ENCODE measurements around the gene TBPL1. TPM values are rescaled to one million over a fixed set of nuclear protein-coding genes. Genes with fewer than 3 reads are reported as not detected.

Gene TBPL1
- total RNA-seq, result 11.0 and 15.4 TPM in 2 replicates

DNA sequence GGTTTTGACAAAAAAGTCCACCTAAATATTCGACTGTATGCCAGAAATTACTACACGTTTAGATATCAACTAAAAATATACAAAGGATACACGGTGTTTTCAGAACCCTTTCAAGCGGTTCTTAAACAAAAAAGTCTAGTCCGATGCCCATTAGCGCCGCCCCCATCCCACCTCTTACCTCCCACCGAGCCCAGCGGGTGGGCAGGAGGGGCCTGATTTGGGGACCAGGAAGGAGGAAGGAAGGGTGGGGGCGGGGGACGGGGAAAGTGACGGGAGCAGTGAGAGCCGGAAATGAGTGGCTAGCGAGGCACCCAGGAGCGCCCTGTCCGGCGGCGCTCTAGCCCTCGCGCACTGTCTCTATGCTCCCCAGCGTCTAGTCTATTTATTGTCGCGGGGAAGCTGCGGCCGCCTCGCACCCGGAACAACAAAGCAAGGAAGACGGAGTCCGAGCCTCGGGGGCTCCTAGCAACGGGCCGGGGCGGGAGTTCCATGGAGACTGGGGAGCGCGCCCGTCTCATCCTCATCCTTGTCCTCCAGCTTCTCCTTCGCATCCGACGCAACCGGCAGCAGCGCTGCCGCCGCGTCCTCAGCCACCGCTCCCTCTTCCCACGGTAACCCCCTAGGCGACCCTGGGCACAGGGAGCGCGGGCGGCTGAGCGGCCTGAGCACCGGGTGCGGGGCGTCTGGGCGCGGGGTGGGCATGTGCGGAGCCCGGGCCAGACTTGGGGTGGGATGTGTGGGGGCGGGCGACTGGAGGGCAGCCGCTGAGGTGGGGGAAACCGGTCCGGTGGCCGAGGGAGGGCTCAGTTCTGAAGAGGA, at the start of gene TBPL1:
TBPL1 (plus strand) TSS at position 410 of the 819 bp plus-strand sequence. CDS start 26,902 bp downstream, outside the sequence.

Small RNAs within 50 kb of the gene (small RNA-seq; reads per million reads assigned to genes)
- gene AL449363.1, result not detected

Other genes with a start within 250 kb of the TBPL1 start
- gene TCF21, start 64.1 kb upstream of the TBPL1 start, total RNA-seq, result not detected in 2 replicates
- 0.79 and 1.5 TPM in 2 replicates for gene SLC2A12, start 99.4 kb downstream of the TBPL1 start, total RNA-seq

Measured in placental epithelial cell (primary cell).